22Rv1 (cell line): ENCODE measurements around the gene AFF2.

Experiments
- H3K27ac ChIP-seq: fragments of 450-650 bp; 2 replicates; pipeline ENCODE4 v1.5.1; 2017
- CTCF ChIP-seq: fragments of 450-650 bp; IDR thresholded peaks from 2 replicates; pipeline ENCODE4 v1.5.1; 2017; ENCODE audit warnings: mild to moderate bottlenecking
- ZFX ChIP-seq: fragments of 450-650 bp; IDR thresholded peaks from 2 replicates; pipeline ENCODE4 v1.6.1; 2017; ENCODE audit warnings: antibody characterized with exemption, borderline replicate concordance

The AFF2 gene

DNA sequence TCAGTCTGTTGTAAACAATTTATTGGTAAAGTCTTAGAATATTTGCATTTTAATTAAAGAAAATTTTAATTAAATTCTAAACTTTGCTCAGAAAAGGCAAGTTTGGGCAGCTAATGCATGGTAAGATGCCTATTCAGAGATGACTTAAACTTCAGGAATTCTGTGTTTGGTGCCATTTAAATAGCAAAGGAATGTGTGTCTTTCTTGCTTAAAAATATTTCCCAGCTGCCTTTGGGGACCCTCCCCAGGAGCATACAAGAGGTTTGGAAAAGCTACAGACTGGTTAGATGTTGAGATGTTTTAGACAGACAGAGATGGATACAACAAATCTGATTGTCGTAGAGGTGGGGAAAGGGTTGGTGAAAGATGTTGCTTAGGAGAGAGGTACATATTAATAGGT, 36.5 kb downstream of the AFF2 start:
- TF ChIP-seq ZFX (no peak), CTCF (no peak)
- H3K27ac ChIP-seq = no peak overlapping the region

GRCh38 chrX:148537556-148538182, 37.3 kb downstream of the AFF2 start:
- no peak for TF ChIP-seq CTCF
- no peak for TF ChIP-seq ZFX
- no peak overlapping the region for H3K27ac ChIP-seq

- H3K27ac ChIP-seq = no peak overlapping the region
- TF ChIP-seq ZFX (no peak), CTCF (no peak)
These were observed 38.2 kb downstream of the AFF2 start for GRCh38 chrX:148538582-148538981.

DNA sequence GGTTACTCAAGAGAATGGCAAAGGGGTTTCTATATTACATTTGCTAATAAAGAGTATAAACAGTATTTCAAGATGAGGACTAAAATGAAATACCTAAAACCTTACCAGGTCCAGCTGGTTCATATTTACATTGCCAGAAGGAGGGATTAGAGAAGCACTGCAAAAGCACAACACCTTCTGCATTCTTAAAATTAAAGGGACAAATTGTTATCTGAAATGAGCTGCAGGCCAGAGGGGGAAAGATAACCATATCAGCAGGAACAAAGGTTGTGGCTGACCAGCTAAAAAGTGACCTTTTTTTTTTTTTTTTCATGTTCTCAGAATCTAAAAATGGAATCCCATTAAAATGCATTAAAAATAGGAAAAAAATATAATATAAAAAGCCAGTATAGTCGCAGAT, 39.7 kb downstream of the AFF2 start:
- TF ChIP-seq ZFX (no peak), CTCF (no peak)
- H3K27ac ChIP-seq = no peak overlapping the region

DNA sequence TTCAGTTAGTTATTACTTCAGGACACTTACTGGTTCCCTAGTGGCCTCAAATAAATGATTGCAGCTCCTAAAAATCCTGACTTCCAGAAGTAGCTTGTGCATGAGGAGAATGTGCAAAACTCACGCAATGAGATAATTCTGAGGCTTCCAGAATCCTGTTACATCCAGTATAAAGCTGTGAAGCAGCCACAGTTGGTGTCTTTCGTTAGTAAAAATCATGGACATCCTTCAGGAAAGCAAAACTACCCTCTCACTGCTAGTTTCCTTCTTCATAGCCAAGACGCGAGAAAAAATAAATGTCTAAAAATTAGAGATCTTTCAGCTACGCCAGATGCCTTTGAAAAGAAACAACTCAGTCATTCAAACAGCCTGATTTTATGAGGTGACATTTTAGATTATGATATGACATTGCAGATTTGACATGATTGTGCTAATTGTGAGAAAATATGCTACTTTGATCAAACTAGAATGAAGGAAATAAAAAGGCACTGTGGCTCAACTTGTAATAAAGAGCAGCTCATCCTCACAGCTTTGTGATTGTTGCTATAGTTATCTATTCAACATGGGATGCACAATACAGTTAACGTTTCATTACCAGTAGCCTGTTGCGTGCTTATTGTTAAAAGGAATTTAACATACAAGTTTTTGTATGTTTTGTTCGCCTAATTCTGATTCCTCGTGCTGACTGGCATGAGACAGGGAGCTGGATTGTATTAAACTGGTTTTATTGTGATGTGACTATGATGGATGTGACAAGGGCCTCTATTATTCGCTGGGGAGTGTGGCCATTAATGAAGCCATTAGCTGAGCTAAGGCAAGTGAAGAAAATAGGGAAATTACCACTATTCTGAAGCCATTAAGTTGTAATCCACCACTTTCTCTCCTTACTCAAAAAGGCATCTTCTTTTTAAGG, 40.5 kb downstream of the AFF2 start:
- TF ChIP-seq ZFX = no peak
- no peak for TF ChIP-seq CTCF
- no peak overlapping the region for H3K27ac ChIP-seq

GRCh38 chrX:148541584-148541940, 41.1 kb downstream of the AFF2 start:
- TF ChIP-seq ZFX (no peak), CTCF (no peak)
- no peak overlapping the region for H3K27ac ChIP-seq
